PFSK-1 (cell line): ENCODE results near the gene BTBD16.

Experiments used
- FOXP2 ChIP-seq: optimal IDR thresholded peaks from 2 replicates; pipeline ENCODE3; 2011; ENCODE audit warnings: borderline replicate concordance, control low read depth, inconsistent platforms; ENCODE audit not compliant: insufficient read depth; ENCODE audit errors: extremely low read length, extremely low read depth
- POLR2AphosphoS5 ChIP-seq: IDR thresholded peaks from 2 replicates; pipeline ENCODE4 v1.6.1; 2012; ENCODE audit warnings: low read depth, mild to moderate bottlenecking, control low read depth, low read length, moderate library complexity
- SIN3A ChIP-seq: IDR thresholded peaks from 2 replicates; pipeline ENCODE4 v1.6.1; 2012; ENCODE audit warnings: mild to moderate bottlenecking, low read length, moderate library complexity, borderline replicate concordance; ENCODE audit not compliant: insufficient read depth
- TAF1 ChIP-seq: IDR thresholded peaks from 2 replicates; pipeline ENCODE4 v1.6.1; 2012; ENCODE audit warnings: low read length, control low read depth, borderline replicate concordance; ENCODE audit not compliant: insufficient read depth
- TF ChIP-seq, protein P1 (sequence below), 2 experiments: IDR thresholded peaks; 2 replicates each; pipeline versions ENCODE4 v1.6.1 to v1.8.0; 2011 to 2012; ENCODE audit warnings: low read depth in 2 of 2, low read length in 2 of 2, control low read depth in 1 of 2, inconsistent platforms in 1 of 2, mild to moderate bottlenecking in 1 of 2, moderate library complexity in 1 of 2; ENCODE audit not compliant: insufficient read depth in 1 of 2

BTBD16 gene

GRCh38 chr10:122348512-122348911, 77.4 kb downstream of the BTBD16 start:
- no peak for TF ChIP-seq SIN3A
- no peak for TF ChIP-seq POLR2AphosphoS5
- TF ChIP-seq, protein P1, sequence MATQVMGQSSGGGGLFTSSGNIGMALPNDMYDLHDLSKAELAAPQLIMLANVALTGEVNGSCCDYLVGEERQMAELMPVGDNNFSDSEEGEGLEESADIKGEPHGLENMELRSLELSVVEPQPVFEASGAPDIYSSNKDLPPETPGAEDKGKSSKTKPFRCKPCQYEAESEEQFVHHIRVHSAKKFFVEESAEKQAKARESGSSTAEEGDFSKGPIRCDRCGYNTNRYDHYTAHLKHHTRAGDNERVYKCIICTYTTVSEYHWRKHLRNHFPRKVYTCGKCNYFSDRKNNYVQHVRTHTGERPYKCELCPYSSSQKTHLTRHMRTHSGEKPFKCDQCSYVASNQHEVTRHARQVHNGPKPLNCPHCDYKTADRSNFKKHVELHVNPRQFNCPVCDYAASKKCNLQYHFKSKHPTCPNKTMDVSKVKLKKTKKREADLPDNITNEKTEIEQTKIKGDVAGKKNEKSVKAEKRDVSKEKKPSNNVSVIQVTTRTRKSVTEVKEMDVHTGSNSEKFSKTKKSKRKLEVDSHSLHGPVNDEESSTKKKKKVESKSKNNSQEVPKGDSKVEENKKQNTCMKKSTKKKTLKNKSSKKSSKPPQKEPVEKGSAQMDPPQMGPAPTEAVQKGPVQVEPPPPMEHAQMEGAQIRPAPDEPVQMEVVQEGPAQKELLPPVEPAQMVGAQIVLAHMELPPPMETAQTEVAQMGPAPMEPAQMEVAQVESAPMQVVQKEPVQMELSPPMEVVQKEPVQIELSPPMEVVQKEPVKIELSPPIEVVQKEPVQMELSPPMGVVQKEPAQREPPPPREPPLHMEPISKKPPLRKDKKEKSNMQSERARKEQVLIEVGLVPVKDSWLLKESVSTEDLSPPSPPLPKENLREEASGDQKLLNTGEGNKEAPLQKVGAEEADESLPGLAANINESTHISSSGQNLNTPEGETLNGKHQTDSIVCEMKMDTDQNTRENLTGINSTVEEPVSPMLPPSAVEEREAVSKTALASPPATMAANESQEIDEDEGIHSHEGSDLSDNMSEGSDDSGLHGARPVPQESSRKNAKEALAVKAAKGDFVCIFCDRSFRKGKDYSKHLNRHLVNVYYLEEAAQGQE (IDR thresholded peaks at IDR 0.05; ENCODE audit: insufficient read depth in 1 of 2, low read depth in 2 of 2, low read length in 2 of 2), result no peak
- TF ChIP-seq FOXP2, result no peak
- TF ChIP-seq TAF1, result no peak

DNA sequence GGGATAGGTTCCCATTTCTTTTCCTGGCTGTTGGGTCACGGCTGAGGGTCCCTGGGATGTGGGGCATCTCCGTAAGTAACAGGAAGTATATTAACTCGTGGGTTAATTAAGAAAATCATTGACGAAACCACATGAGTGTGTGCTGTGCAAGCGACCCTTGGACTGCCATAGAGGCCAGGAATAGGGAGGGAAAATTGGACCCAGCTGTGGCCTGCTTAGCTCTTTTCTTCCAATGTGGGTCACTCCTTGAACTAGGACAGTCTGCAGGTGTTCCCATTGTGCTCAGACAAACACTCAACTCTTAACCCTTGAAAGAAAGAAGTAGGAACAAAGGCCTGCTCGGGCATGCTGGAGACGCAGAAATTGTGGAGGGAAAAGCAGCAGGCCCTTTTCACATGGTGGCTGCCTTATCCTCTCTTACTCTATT, 77.9 kb downstream of the BTBD16 start:
- TF ChIP-seq FOXP2, result no peak
- TF ChIP-seq, protein P1 (IDR thresholded peaks at IDR 0.05; ENCODE audit: insufficient read depth in 1 of 2, low read depth in 2 of 2, low read length in 2 of 2), result no peak

DNA sequence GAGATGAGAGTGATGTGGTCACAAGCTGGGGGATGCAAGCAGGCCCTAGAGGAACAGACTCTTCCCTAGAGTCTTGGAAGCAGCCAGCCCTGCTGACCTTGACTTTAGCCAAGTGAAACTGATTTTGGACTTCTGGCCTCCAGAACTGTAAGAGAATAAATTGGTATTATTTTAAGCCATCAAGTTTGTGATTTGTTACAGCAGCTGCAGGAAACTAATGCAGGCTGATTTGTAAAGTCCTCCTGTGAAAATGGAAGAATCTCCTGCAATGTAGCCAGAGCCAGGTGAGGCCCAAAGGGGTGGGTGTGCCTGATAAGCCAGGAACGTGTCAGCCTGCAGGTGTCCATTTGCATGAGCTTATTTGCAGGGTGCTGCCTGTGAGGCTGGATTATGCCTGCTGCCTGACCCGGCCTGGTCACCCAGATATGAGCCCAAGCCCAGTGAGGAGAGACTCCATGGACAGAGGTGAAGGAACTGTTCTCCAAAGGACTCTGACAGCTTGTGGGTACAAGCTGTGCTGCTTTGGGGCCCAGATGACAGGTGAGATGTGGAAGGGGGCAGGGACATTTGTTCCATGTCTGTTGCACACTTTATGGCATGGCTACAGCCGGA, 78.8 kb downstream of the BTBD16 start:
- no peak for TF ChIP-seq POLR2AphosphoS5

DNA sequence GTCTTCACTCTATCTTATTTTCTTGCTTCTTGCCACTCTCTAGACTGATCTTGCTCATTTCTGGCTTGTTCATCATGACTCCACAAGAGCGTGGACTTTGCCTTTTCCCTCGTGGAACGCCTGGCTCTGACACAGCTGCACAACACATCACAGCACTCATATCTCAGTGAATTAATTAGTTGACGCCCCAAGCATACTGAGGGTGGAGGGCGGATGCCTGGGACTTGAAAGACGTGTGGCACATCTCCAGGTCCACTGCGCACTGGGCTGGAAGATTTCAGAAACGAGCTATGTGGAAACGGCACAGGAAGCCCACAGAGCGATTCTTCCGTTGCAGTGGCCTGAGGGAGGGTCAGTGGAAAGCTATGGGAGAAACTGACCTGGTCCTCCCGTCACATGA, 79.8 kb downstream of the BTBD16 start:
- TF ChIP-seq POLR2AphosphoS5, result no peak
- TF ChIP-seq TAF1, result no peak
- TF ChIP-seq, protein P1 (IDR thresholded peaks at IDR 0.05; ENCODE audit: insufficient read depth in 1 of 2, low read depth in 2 of 2, low read length in 2 of 2), result no peak
- TF ChIP-seq SIN3A, result no peak
- TF ChIP-seq FOXP2, result no peak

GRCh38 chr10:122352817-122353525, 81.9 kb downstream of the BTBD16 start:
- TF ChIP-seq POLR2AphosphoS5 (no peak), FOXP2 (no peak), SIN3A (no peak), TAF1 (no peak)
- TF ChIP-seq, protein P1 (IDR thresholded peaks at IDR 0.05; ENCODE audit: insufficient read depth in 1 of 2, low read depth in 2 of 2, low read length in 2 of 2), result no peak
